HG03354 (cell line): ENCODE measurements around the gene NPPA.

Experiments
- ATAC-seq: cut with Tn5 transposase; IDR thresholded peaks from one replicate; pipeline ENCODE4 v1.9.1; 2021; ENCODE audit warnings: mild to moderate bottlenecking; ENCODE audit not compliant: unreplicated experiment, poor library complexity, severe bottlenecking

NPPA gene

DNA sequence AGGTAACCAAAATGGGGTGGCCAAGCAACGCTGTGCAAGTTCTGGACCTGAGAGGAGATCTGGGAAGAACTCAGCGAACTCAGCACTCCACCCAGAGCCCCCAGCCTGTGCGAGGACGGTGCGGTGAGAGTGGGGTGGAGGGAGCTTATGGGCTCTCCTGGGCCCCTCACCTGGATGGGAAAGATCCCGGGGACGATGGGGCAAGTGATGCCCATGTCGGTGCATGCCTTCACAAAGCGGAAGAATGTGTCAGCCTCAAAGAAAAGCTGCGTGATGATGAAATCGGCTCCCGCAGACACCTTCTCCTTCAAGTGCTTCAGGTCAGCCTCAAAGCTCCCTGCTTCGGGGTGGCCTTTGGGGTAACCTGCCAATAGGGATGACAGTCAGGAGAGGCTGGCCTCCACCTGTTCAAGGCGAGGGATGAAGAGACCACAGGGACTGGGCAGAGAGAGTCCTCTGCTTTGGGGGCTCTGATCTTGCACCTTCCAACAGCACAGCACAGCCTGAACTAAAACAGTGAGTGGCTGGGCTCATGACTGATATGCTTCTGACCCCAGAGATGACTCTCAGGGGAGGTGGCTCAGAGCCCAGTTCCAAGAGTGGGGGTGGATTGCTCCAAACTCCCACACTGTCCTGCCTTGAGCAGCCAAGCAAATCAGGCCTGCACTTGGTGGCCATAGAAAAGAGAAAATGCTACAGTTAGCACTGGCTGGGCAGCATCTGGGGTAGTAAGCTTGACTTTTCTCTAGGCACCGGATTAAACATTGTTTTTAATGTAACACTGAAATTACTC, 51.4 kb downstream of the NPPA start:
- ATAC-seq = no peak
